A549 (cell line): ENCODE measurements around the gene PSMF1. TPM values are rescaled to one million over a fixed set of nuclear protein-coding genes. Genes with fewer than 3 reads are reported as not detected.
A peak's percentile ranks its signal among the peaks of the same experiment; 100 is the strongest.

Experiments used
- ATAC-seq, 2 experiments: fragments of 200-7000 bp in 1 of 2; fragments of >200 bp in 1 of 2; cut with Nextera tagmentation in 1 of 2; cut with Tn5 transposase in 1 of 2; 3 replicates each; pipeline versions ENCODE4 v1.8.0 to v1.9.1; 2018 to 2020; ENCODE audit warnings: mild to moderate bottlenecking in 1 of 2, moderate library complexity in 1 of 2
- CTCF ChIA-PET: fragments of 300-600 bp; sonication (Branson Sonifier 250); formaldehyde crosslinking; extraction: SDS; loops from one replicate; lab custom pipeline; 2021; ENCODE audit warnings: antibody characterized with exemption, inconsistent platforms; lab: Yijun Ruan, JAX
- POLR2A ChIA-PET: fragments of 350-600 bp; formaldehyde crosslinking; extraction: SDS; loops from one replicate; lab custom pipeline; 2021; ENCODE audit warnings: antibody characterized with exemption, inconsistent platforms; lab: Yijun Ruan, JAX
- DNase-seq, 2 experiments: peaks; one replicate each; pipeline versions ENCODE4 v3.0.0 to v3.0.0-alpha.2; 2011 to 2016; ENCODE audit warnings: low read depth in 1 of 2, low spot score in 1 of 2
- FAIRE-seq: peaks from 2 replicates; lab custom pipeline; 2011; peaks lifted over from hg19 to GRCh38; lab: Jason Lieb, UNC
- H3K27ac ChIP-seq, 2 experiments: fragments of >200 bp; sonication (Bioruptor Twin); formaldehyde crosslinking; 3 replicates each; pipeline ENCODE4 v1.5.1; 2016 to 2017
- H3K4me1 ChIP-seq: fragments of >200 bp; sonication (Bioruptor Twin); formaldehyde crosslinking; 3 replicates; pipeline ENCODE4 v1.6.1; 2016
- H3K4me2 ChIP-seq: fragments of >200 bp; sonication (Bioruptor Twin); formaldehyde crosslinking; 3 replicates; pipeline ENCODE4 v1.6.1; 2016
- H3K4me3 ChIP-seq: fragments of >200 bp; sonication (Bioruptor Twin); formaldehyde crosslinking; 3 replicates; pipeline ENCODE4 v1.5.1; 2016
- H3K9me3 ChIP-seq: fragments of >200 bp; sonication (Bioruptor Twin); formaldehyde crosslinking; 3 replicates; pipeline ENCODE4 v1.6.1; 2016
- CBX2 ChIP-seq: fragments of 200-600 bp; sonication (generic); IDR thresholded peaks from 2 replicates; pipeline ENCODE4 v1.6.1; 2016; ENCODE audit warnings: low read depth, mild to moderate bottlenecking, borderline replicate concordance
- CHD4 ChIP-seq: fragments of 200-600 bp; sonication (generic); IDR thresholded peaks from 2 replicates; pipeline ENCODE4 v1.6.1; 2016; ENCODE audit warnings: antibody characterized with exemption, mild to moderate bottlenecking, borderline replicate concordance
- CTCF ChIP-seq: fragments of >200 bp; sonication (Bioruptor Twin); formaldehyde crosslinking; IDR thresholded peaks from 3 replicates; pipeline ENCODE4 v1.5.1; 2016
- E2F6 ChIP-seq: IDR thresholded peaks from 2 replicates; pipeline ENCODE4 v1.6.1; 2012; ENCODE audit warnings: low read depth, borderline replicate concordance
- ELK1 ChIP-seq: fragments of 150-350 bp; IDR thresholded peaks from 2 replicates; pipeline ENCODE4 v1.6.1; 2014; ENCODE audit warnings: low read depth, mild to moderate bottlenecking, low read length
- FOSL2 ChIP-seq, 2 experiments: fragments of 450-650 bp in 1 of 2; fragments of >200 bp in 1 of 2; sonication (Bioruptor Twin) in 1 of 2; formaldehyde crosslinking; IDR thresholded peaks; 2 replicates each; pipeline versions ENCODE4 v1.5.0 to v1.6.1; 2016 to 2020; ENCODE audit warnings: mild to moderate bottlenecking in 1 of 2, moderate library complexity in 1 of 2
- HEYL ChIP-seq: fragments of 250-450 bp; sonication (Bioruptor Pico); IDR thresholded peaks from 2 replicates; pipeline ENCODE4 v1.8.0; 2021; ENCODE audit warnings: mild to moderate bottlenecking, moderate library complexity
- HMGXB4 ChIP-seq: fragments of 250-450 bp; sonication (Bioruptor Pico); IDR thresholded peaks from 2 replicates; pipeline ENCODE4 v1.5.0; 2021; ENCODE audit warnings: mild to moderate bottlenecking, moderate library complexity, borderline replicate concordance
- HOXB5 ChIP-seq: fragments of 250-450 bp; sonication (Bioruptor Pico); IDR thresholded peaks from 2 replicates; pipeline ENCODE4 v1.5.0; 2020; ENCODE audit warnings: mild to moderate bottlenecking, moderate library complexity
- JUNB ChIP-seq: fragments of >200 bp; sonication (Bioruptor Twin); formaldehyde crosslinking; IDR thresholded peaks from 2 replicates; pipeline ENCODE4 v1.6.1; 2016
- PHF8 ChIP-seq: fragments of 200-600 bp; sonication (generic); IDR thresholded peaks from 2 replicates; pipeline ENCODE4 v1.6.1; 2016; ENCODE audit warnings: low read depth, mild to moderate bottlenecking, antibody characterized with exemption, moderate library complexity, borderline replicate concordance
- POLR2A ChIP-seq: IDR thresholded peaks from 2 replicates; pipeline ENCODE4 v1.6.1; 2012; ENCODE audit warnings: mild to moderate bottlenecking, low read length
- RAD21 ChIP-seq, 2 experiments: fragments of >200 bp in 1 of 2; sonication (Bioruptor Twin) in 1 of 2; formaldehyde crosslinking in 1 of 2; IDR thresholded peaks in 1 of 2; conservative IDR thresholded peaks in 1 of 2; 2 replicates in 1 of 2; 3 replicates in 1 of 2; pipeline ENCODE4 v1.6.1; 2012 to 2018; ENCODE audit warnings: inconsistent platforms in 1 of 2
- RFX5 ChIP-seq: fragments of 450-650 bp; IDR thresholded peaks from 2 replicates; pipeline ENCODE4 v1.7.1; 2014; ENCODE audit warnings: antibody characterized with exemption, mild to moderate bottlenecking, moderate library complexity
- SMC3 ChIP-seq: fragments of >200 bp; sonication (Bioruptor Twin); formaldehyde crosslinking; IDR thresholded peaks from 3 replicates; pipeline ENCODE4 v1.6.1; 2018; ENCODE audit warnings: inconsistent platforms
- USF2 ChIP-seq: fragments of 450-650 bp; IDR thresholded peaks from 2 replicates; pipeline ENCODE4 v1.6.1; 2014; ENCODE audit warnings: antibody characterized with exemption
- ZFP36 ChIP-seq: fragments of 450-650 bp; IDR thresholded peaks from 2 replicates; pipeline ENCODE4 v1.6.1; 2014; ENCODE audit warnings: borderline replicate concordance; ENCODE audit not compliant: partially characterized antibody
- WGBS: methylation state at CpG from one replicate; pipeline ENCODE4 v1.1.6; 2017; ENCODE audit errors: missing lambda C conversion rate; 5-methylcytosine and 5-hydroxymethylcytosine counted together
- polyA plus RNA-seq, 4 experiments: library from polyadenylated mRNA; depleted of rRNA in 3 of 4; stranded (reverse); fragments of >200 nt; fragmentation: RNase III in 1 of 4; extraction: RNeasy Plus Mini Kit Qiagen cat#74134 plus additional on column Dnase treatment in 1 of 4; gene quantifications; 2 replicates in 3 of 4; 3 replicates in 1 of 4; pipeline ENCODE4 v1.2.3, GENCODE V29; 2011 to 2017

PSMF1 gene
- polyA plus RNA-seq, 2 of the 4 experiments (the other 2 are of a cell fraction), result 123 to 157 TPM

- ATAC-seq (peak; percentile 96 to 98), DNase-seq (peak; percentile 61 to 75), FAIRE-seq (no peak)
- H3K4me1 ChIP-seq, result no peaks in the 10 kb centered on the region
- H3K4me2 ChIP-seq, result 0 out of 3 replicates have a peak overlapping the region, but pooled peaks have one; percentile 4
- TF ChIP-seq CBX2 (no peak), HOXB5 (CRISPR knock-in tag) (no peak), CHD4 (no peak), FOSL2 (IDR thresholded peaks at IDR 0.05) (no peak), FOSL2 (CRISPR knock-in tag; IDR thresholded peaks at IDR 0.05) (no peak), SMC3 (peak; percentile 64), RAD21 (conservative IDR thresholded peaks at IDR 0.05 in 1 of 2, IDR thresholded peaks at IDR 0.05 in 1 of 2) (peak; percentile 63 to 68), RFX5 (no peak), HEYL (CRISPR knock-in tag) (no peak), USF2 (no peak), POLR2A (no peak), CTCF (peak; percentile 74), E2F6 (no peak), ELK1 (no peak), JUNB (no peak)
- 31% methylated on average over 5 of the region's 5 CpGs for WGBS
- H3K4me3 ChIP-seq, result no peak overlapping the region
- H3K27ac ChIP-seq, result no peak overlapping the region
- ChIA-PET POLR2A (no interaction called here), CTCF (interaction anchor here (0.6 to 4.4 kb wide), 59 partner anchors 8 to 395 kb away, joined by 3 to 50 read pairs (median 5); partner anchors contain the start of gene PSMF1)
- H3K9me3 ChIP-seq, result no peaks in the 10 kb centered on the region
Observed at GRCh38 chr20:1108437-1108920, 9.9 kb upstream of the PSMF1 start.

- ChIA-PET CTCF (interaction anchor here (1.0 to 5.0 kb wide), 4 partner anchors 38 to 298 kb away, joined by 3 to 18 read pairs (median 4); no protein-coding TSS in a partner anchor), POLR2A (interaction anchor here (0.9 kb wide), 1 partner anchor 17 kb away, joined by 3 read pairs; no protein-coding TSS in a partner anchor)
- Histone ChIP-seq H3K4me2 (no peak overlapping the region), H3K27ac (no peak overlapping the region), H3K9me3 (no peaks in the 10 kb centered on the region), H3K4me3 (no peak overlapping the region), H3K4me1 (0 out of 3 replicates have a peak, but pooled peaks cover 4% of the 10 kb centered on the region)
- WGBS, result 71% methylated on average over 5 of the region's 5 CpGs
- FAIRE-seq (no peak), ATAC-seq (no peak), DNase-seq (no peak)
- TF ChIP-seq ZFP36, result peak; percentile 69
- TF ChIP-seq HEYL (CRISPR knock-in tag), result no peak
Observed at GRCh38 chr20:1112908-1113307, 5.5 kb upstream of the PSMF1 start.

- H3K4me2 ChIP-seq, result peak overlapping the region; percentile 96
- peak overlapping the region; percentile 97 for H3K4me3 ChIP-seq
- no peak for ATAC-seq
- no peak for FAIRE-seq
- CTCF ChIA-PET, result interaction anchor here (1.2 to 6.7 kb wide), 4 partner anchors 10 to 349 kb away, joined by 3 to 50 read pairs (median 4); no protein-coding TSS in a partner anchor
- no peak for DNase-seq
- H3K9me3 ChIP-seq, result no peaks in the 10 kb centered on the region
- peaks cover 40% of the 10 kb centered on the region for H3K4me1 ChIP-seq
- POLR2A ChIA-PET, result interaction anchor here (0.8 kb wide), 1 partner anchor 33 kb away, joined by 3 read pairs; no protein-coding TSS in a partner anchor
- 15% methylated on average over 13 of the region's 13 CpGs for WGBS
- peak overlapping the region; percentile 91 to 92 for H3K27ac ChIP-seq
- 0 out of 2 replicates have a peak, but pooled peaks have one; percentile 72 for TF ChIP-seq CHD4
- no peak for TF ChIP-seq HMGXB4 (CRISPR knock-in tag)
- peak; percentile 75; the same call in 1 of the 2 replicates for TF ChIP-seq PHF8
- TF ChIP-seq, all 56 proteins: peak for 2
Observed at GRCh38 chr20:1118004-1118335, 432 bp upstream of the PSMF1 start.
